Muscle of leg (tissue), 11 donors: ENCODE data around the gene ZNF853. TPM values are rescaled to one million over a fixed set of nuclear protein-coding genes. Genes with fewer than 3 reads are reported as not detected.
A peak's percentile ranks its signal among the peaks of the same experiment; 100 is the strongest.
"Not testable (repeated sequence)": the region's sequence is repeated elsewhere in the genome, so short reads cannot be mapped to it uniquely, and the experiment has no call there.

Experiments used
- DNase-seq: peaks from one replicate; pipeline ENCODE4 v3.0.0; 2013
- H3K27ac ChIP-seq: one replicate; pipeline ENCODE4 v1.5.1; 2013; ENCODE audit warnings: mild to moderate bottlenecking, low read length, control low read depth
- H3K27me3 ChIP-seq: one replicate; pipeline ENCODE4 v1.6.1; 2013; ENCODE audit warnings: low read length; ENCODE audit not compliant: control insufficient read depth, insufficient read depth
- H3K36me3 ChIP-seq: one replicate; pipeline ENCODE4 v1.6.1; 2013; ENCODE audit warnings: low read length; ENCODE audit not compliant: control insufficient read depth, insufficient read depth
- H3K4me1 ChIP-seq: one replicate; pipeline ENCODE4 v1.6.1; 2013; ENCODE audit warnings: low read length; ENCODE audit not compliant: control insufficient read depth, insufficient read depth
- H3K4me3 ChIP-seq: one replicate; pipeline ENCODE4 v1.5.1; 2013; ENCODE audit warnings: low read length, control low read depth
- H3K9me3 ChIP-seq: replicated peaks from 2 replicates; pipeline ENCODE4 v1.6.1; 2013; ENCODE audit warnings: low read depth, low read length; ENCODE audit not compliant: control insufficient read depth
- WGBS: methylation state at CpG from one replicate; pipeline ENCODE4 v1.1.5; 2013; ENCODE audit warnings: missing lambda C conversion rate; ENCODE audit not compliant: insufficient coverage; 5-methylcytosine and 5-hydroxymethylcytosine counted together
- polyA plus RNA-seq, 8 donors: library from polyadenylated mRNA; unstranded; fragments of 120-200 nt; gene quantifications; one replicate each; pipeline versions ENCODE4 v1.2.1 to v1.2.3, GENCODE V29; 2013; ENCODE audit warnings: inconsistent platforms in 1 of 8, low replicate concordance in 1 of 8; ENCODE audit not compliant: insufficient read length in 8 of 8, insufficient read depth in 1 of 8
- total RNA-seq: library from RNA; stranded (reverse); fragments of 120-200 nt; gene quantifications from one replicate; pipeline ENCODE4 v1.2.4, GENCODE V29; 2013

ZNF853 gene
- total and polyA plus RNA-seq, 9 donors, result 7.2 to 16.9 (median 14.9) TPM

DNA sequence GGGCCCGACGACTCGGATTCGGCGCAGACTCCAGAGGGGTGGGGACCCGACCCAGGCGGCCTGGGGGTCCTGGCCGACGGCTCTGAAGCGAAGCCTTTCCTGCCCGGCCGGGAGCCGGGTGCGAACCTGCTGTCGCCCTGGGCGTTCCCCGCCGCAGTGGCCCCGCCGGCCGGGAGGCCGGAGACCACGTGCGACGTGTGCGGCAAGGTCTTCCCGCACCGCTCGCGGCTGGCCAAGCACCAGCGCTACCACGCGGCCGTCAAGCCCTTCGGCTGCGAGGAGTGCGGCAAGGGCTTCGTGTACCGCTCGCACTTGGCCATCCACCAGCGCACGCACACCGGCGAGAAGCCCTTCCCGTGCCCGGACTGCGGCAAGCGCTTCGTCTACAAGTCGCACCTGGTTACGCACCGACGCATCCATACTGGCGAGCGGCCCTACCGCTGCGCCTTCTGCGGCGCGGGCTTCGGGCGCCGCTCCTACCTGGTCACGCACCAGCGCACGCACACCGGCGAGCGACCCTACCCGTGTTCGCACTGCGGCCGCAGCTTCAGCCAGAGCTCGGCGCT is 37.1 kb downstream of the ZNF853 start:
- Histone ChIP-seq H3K27ac (no peak overlapping the region), H3K9me3 (peaks cover 14% of the 10 kb centered on the region), H3K36me3 (peaks cover 61% of the 10 kb centered on the region), H3K4me1 (peaks cover 7% of the 10 kb centered on the region), H3K4me3 (no peak overlapping the region), H3K27me3 (no peaks in the 10 kb centered on the region)
- 96% methylated on average over 75 of the region's 75 CpGs for WGBS
- no peak for DNase-seq

DNA sequence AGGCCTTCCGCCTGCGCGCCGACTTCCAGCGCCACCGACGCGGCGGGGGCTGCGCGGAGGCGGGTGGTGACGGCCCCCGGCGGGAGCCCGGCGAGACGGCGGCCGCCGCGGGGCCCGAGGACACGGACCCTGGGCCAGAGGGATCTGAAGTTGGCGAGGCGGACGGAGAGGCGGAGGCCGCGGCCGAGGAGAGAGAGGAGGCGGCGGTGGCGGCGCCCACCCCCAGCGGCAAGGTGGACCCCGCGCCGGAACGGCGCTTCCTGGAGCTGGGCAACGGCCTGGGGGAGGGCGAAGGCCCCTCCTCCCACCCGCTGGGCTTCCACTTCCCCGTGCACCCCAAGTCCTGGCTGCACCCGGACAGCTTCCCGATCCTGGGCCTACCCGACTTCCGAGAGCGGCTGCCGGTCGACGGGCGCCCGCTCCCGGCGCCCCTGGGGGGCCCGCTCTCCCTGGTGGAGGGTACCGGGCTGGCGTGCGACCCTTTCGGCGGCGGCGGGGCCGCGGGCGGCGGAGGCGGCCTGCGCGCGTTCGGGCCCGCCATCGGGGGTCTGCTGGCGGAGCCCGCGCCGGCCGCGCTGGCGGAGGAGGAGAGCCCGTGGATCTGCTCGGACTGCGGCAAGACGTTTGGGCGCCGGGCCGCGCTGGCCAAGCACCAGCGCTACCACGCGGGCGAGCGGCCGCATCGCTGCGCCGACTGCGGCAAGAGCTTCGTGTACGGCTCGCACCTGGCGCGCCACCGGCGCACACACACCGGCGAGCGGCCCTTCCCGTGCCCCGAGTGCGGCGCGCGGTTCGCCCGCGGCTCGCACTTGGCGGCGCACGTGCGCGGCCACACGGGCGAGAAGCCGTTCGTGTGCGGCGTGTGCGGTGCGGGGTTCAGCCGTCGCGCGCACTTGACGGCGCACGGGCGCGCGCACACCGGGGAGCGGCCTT is 37.9 kb downstream of the ZNF853 start:
- Histone ChIP-seq H3K27ac (no peak overlapping the region), H3K36me3 (peaks cover 53% of the 10 kb centered on the region), H3K9me3 (peaks cover 14% of the 10 kb centered on the region), H3K4me1 (peaks cover 9% of the 10 kb centered on the region), H3K4me3 (no peak overlapping the region), H3K27me3 (no peaks in the 10 kb centered on the region)
- 86% methylated on average over 134 of the region's 146 CpGs for WGBS
- DNase-seq, result no peak

DNA sequence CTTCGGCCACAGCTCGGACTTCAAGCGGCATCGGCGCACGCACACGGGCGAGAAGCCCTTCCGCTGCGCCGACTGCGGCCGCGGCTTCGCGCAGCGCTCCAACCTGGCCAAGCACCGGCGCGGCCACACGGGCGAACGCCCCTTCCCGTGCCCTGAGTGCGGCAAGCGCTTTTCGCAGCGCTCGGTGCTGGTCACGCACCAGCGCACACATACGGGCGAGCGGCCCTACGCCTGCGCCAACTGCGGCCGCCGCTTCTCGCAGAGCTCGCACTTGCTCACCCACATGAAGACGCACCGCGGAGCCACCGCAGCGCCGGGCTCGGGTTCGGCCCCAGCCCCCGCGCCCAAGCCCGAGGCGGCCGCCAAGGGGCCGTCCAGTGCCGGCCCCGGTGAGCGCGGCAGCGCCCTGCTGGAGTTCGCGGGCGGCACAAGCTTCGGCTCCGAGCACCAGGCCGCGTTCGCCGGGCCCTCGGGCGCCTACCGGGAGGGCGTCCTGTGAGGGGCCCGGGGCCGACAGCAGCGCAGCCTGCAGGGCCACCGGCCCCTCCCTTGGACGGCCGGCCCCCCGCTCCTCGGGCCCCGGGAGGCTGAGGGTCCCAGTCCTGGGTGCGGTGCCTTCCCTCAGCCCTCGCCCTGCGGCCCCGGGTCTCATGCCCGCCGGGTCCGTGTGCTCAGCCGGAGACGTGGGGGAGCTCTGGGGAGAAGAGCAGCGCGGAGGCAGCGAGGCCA is 38.9 kb downstream of the ZNF853 start:
- Histone ChIP-seq H3K4me1 (peaks cover 19% of the 10 kb centered on the region), H3K27me3 (no peaks in the 10 kb centered on the region), H3K27ac (no peak overlapping the region), H3K36me3 (peaks cover 44% of the 10 kb centered on the region), H3K9me3 (peaks cover 14% of the 10 kb centered on the region), H3K4me3 (no peak overlapping the region)
- peak; percentile 1 for DNase-seq
- WGBS, result 91% methylated on average over 89 of the region's 94 CpGs

DNA sequence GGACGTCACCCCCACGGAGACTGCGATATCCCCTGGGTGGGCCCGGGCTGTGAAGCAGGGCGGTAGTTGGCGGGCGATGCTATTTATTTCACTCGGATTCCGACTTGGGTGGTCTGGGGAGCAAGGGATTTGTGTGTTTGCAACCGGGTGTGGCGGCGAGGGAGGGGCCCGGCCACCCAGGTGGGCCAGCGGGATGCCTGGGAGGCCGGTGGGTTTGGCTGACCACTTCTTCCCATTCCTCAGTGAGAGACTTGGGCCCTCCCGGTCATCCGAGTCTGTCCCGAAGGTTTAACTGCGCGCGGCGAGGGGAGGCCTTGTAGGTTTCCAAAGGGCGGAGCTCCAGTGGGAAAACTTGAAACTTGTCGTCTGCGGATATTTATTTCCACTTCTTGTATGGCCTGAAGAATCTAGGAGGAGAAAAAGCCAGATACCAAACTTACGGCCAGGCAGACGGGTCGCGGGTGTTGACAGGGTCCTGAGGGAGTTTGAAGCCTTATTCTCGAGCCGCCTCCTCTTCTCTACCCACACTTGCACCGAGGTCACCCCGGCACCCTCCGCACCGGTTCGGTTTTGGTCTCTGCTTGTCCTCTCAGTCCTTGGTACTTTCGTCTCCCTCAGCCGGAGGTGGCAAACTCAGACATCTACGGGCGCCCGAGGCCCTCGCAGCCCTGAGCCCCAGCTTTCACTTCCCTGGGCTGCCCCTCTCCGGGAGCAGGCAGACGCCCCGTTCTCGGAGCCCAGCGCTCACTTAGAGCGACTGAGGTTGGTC is 39.6 kb downstream of the ZNF853 start:
- peak; percentile 4 for DNase-seq
- H3K4me1 ChIP-seq, result peaks cover 22% of the 10 kb centered on the region
- WGBS, result 89% methylated on average over 41 of the region's 48 CpGs
- peaks cover 14% of the 10 kb centered on the region for H3K9me3 ChIP-seq
- H3K27me3 ChIP-seq, result no peaks in the 10 kb centered on the region
- H3K4me3 ChIP-seq, result no peak overlapping the region
- H3K36me3 ChIP-seq, result peaks cover 37% of the 10 kb centered on the region
- no peak overlapping the region for H3K27ac ChIP-seq

DNA sequence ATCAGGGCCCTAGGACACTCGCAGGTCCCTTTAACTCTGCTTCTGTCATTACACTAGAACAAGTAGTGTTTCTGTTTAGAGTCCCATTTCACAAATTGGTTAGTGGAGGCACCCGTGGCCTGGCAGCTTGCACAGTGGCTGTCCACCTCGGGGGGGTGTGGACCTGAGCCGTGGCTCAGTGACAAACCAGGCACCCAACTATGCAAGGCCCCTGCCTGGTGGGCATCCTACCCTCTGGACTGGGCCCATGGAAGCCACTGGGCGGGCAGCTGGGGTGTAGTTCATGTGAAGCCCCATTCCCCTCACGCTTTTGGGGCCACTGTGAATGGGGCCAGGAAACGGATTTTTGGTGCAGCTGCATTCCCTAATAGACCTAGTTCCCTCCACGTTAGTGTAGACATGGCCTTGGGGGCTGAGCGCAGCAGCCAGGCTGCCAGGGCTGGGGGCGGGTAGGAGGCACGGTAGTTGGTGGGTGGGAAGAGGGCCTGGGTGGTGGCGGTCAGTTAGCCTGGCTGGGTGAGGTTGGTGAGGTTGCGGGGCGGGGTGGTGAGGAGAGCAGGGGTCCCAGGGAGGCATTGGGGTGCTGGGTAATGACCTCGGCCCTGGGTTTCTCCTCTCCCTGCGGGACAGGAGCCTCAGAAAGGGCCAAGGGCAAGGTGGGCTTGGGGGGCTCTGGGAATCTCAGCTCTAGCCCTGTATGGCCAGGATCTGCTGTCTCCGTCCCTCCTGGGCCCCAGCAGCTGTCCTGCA is 40.4 kb downstream of the ZNF853 start:
- peaks cover 30% of the 10 kb centered on the region for H3K36me3 ChIP-seq
- no peak overlapping the region for H3K4me3 ChIP-seq
- no peak for DNase-seq
- H3K4me1 ChIP-seq, result peaks cover 22% of the 10 kb centered on the region
- 88% methylated on average over 11 of the region's 17 CpGs for WGBS
- H3K27me3 ChIP-seq, result no peaks in the 10 kb centered on the region
- H3K9me3 ChIP-seq, result peaks cover 14% of the 10 kb centered on the region
- no peak overlapping the region for H3K27ac ChIP-seq

DNA sequence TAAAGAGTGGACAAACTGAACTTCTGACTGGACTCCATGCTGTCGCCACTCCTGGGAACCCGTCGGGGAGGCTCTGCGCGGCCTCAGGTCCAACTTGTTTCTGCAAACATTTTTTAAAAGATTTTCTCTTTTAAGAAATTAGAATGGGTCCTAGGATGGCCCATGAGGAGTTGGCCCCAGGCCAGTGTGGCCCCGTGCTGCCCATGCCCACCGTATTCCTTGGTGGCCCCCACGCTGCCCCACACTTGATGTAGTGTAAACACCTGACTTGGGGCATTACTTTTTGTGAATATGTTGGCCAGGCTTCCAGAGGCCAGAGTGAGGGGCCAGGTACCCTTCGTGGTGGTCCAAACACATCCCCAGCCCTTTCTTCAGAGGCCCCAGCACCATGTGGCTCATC is 41.0 kb downstream of the ZNF853 start:
- peaks cover 10% of the 10 kb centered on the region for H3K9me3 ChIP-seq
- peaks cover under 1% of the 10 kb centered on the region for H3K27me3 ChIP-seq
- DNase-seq, result no peak
- H3K27ac ChIP-seq, result no peak overlapping the region
- H3K4me1 ChIP-seq, result peaks cover 22% of the 10 kb centered on the region
- peaks cover 26% of the 10 kb centered on the region for H3K36me3 ChIP-seq
- no peak overlapping the region for H3K4me3 ChIP-seq
- WGBS, result 82% methylated on average over 7 of the region's 9 CpGs

DNA sequence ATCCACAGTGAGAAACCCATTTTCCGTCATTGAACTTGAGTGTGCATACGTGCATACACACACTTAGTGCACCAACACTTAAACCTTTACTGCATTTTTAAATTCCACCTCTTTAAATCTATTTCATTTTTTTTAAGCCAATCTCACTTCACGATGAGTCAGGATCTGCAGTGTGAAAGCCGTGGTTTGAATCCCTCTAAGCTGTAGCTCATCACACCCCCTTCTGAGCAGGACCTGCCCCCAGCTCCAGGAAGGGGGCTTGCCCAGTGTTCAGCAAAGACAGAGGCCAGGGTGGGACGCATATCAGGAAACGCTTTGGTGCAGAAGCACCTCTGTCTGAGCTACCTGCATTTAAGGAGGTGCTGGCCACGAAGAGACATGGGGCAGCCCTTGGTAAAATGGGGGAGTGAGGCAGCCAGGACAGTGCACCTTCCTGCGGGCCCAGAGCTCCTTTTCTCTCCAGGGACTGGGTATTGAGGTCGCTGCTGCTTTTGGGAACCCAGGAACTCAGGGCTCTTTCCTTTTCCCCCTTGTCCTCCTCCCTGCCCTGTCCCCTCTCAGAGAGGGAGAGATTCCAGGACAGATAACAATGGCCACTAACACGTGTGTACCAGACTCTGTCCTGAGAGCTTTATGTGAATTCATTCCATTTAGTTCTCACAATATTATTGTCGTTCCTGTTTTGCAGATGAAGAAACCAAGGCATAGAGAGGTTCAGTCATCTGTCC is 43.4 kb downstream of the ZNF853 start:
- Histone ChIP-seq H3K4me3 (no peak overlapping the region), H3K4me1 (peaks cover 22% of the 10 kb centered on the region), H3K27me3 (peaks cover 3% of the 10 kb centered on the region), H3K9me3 (no peaks in the 10 kb centered on the region), H3K36me3 (peaks cover 14% of the 10 kb centered on the region), H3K27ac (no peak overlapping the region)
- no peak for DNase-seq
- 31% methylated on average over 8 of the region's 11 CpGs for WGBS

DNA sequence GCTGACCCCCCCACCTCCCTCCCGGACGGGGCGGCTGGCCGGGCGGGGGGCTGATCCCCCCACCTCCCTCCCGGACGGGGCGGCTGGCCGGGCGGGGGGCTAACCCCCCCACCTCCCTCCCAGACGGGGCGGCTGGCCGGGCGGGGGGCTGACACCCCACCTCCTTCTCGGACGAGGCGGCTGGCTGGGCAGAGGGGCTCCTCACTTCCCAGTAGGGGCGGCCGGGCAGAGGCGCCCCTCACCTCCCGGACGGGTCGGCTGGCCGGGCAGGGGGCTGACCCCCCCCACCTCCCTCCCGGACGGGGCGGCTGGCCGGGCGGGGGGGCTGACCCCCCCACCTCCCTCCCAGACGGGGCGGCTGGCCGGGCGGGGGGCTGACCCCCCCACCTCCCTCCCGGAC is 55.4 kb downstream of the ZNF853 start:
- peaks cover 40% of the 10 kb centered on the region for H3K9me3 ChIP-seq
- H3K4me1 ChIP-seq, H3K27me3 ChIP-seq, H3K36me3 ChIP-seq, DNase-seq, H3K27ac ChIP-seq, H3K4me3 ChIP-seq: not testable (repeated sequence)
- WGBS, result 100% methylated on average over 6 of the region's 34 CpGs
